Memory B cell (primary cell): Measurements from ENCODE around the gene TXNDC11.

Experiments used
- ATAC-seq: fragments of 150-1000 bp; cut with Tn5 transposase; 2 replicates; pipeline ENCODE4 v1.10.0; 2021; ENCODE audit warnings: low read depth, mild to moderate bottlenecking, moderate library complexity
- DNase-seq, 2 donors: peaks; one replicate each; pipeline ENCODE4 v3.0.0; 2022; ENCODE audit warnings: low spot score in 2 of 2
- H3K27ac Mint-ChIP-seq: one replicate; pipeline ENCODE4 v1.8.0; 2022; ENCODE audit warnings: mild to moderate bottlenecking, moderate library complexity, mixed read lengths
- H3K27me3 Mint-ChIP-seq: one replicate; pipeline ENCODE4 v1.8.0; 2022; ENCODE audit warnings: mixed read lengths
- H3K36me3 Mint-ChIP-seq: one replicate; pipeline ENCODE4 v1.8.0; 2022; ENCODE audit warnings: mild to moderate bottlenecking, mixed read lengths
- H3K4me1 Mint-ChIP-seq: one replicate; pipeline ENCODE4 v1.8.0; 2022; ENCODE audit warnings: mixed read lengths
- H3K4me3 Mint-ChIP-seq: one replicate; pipeline ENCODE4 v1.8.0; 2022; ENCODE audit warnings: mild to moderate bottlenecking, moderate library complexity, mixed read lengths
- H3K9me3 Mint-ChIP-seq: one replicate; pipeline ENCODE4 v1.8.0; 2022; ENCODE audit warnings: mixed read lengths

Gene TXNDC11

DNA sequence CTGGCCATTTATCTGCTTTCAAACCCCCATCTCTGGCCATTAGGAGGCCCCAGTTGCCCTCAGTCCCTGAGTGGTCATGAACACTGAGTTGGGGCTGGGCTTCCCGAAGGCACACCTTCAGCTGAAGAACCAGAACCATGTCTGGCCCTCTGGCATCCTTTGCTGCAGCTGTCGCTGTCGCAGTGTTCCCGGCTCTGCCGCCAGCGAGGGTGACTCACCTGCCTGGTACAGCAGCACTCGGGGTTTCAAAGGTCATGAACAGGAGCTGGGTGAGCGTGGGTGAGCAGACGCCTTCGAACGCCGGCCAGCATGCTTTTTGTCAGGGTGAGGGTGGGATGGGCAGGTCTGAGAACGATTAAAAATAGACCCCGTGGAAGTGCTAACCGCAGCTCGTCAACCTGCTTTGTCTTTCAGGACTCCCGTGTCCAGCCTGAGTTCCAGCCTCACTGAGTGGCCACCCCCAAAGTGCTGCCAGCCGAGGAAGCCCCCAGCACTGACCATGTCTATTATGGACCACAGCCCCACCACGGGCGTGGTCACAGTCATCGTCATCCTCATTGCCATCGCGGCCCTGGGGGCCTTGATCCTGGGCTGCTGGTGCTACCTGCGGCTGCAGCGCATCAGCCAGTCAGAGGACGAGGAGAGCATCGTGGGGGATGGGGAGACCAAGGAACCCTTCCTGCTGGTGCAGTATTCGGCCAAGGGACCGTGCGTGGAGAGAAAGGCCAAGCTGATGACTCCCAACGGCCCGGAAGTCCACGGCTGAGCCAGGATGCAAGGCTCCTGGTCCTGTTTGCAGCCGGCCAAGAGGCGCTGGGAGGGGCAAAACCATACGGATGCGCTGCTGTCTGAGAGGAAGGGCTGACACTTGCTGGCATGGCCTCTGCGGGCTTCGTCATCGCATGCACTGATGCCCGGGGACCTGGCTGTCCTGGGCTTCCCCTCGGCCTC, 66.8 kb downstream of the TXNDC11 start:
- H3K9me3 Mint-ChIP-seq = no peaks in the 10 kb centered on the region
- DNase-seq = no peak
- peaks cover 80% of the 10 kb centered on the region for H3K4me1 Mint-ChIP-seq
- H3K36me3 Mint-ChIP-seq = peaks cover 13% of the 10 kb centered on the region
- no peak overlapping the region for H3K27ac Mint-ChIP-seq
- H3K4me3 Mint-ChIP-seq = no peak overlapping the region
- no peaks in the 10 kb centered on the region for H3K27me3 Mint-ChIP-seq
- no peak for ATAC-seq

DNA sequence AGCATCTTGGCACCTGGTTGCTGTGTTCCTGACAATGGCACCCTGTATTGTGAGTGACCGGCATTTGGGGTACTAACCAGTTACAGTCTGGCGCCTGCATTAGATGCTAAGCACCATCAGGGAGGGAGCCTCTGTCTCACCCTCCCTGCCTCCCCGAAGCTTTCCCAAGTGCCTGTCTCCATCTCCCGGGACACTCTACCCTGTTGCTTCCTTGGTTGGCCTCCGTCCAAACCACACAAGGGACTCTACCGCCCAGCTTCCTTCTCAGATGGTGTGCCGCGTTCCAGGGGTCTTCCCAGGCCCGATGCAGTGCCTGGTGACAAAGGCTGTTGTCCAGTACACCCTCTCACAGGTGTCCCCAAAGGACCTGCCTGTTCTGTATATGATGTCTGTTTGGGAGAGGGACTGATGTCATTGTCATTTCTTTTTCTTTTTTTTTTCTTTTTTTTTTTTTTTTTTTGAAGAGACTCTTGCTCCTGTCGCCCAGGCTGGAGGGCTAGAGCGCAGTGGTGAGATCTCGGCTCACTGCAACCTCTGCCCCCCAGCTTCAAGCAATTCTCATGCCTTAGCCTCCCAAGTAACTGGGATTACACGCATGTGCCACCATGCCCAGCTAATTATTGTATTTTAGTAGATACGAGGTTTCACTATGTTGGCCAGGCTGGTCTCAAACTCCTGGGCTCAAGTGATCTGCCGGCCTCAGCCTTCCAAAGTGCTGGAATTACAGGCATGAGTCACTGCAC, 67.7 kb downstream of the TXNDC11 start:
- DNase-seq (no peak), ATAC-seq (no peak)
- peaks cover 80% of the 10 kb centered on the region for H3K4me1 Mint-ChIP-seq
- H3K4me3 Mint-ChIP-seq = peak overlapping the region; percentile 58
- H3K36me3 Mint-ChIP-seq = peaks cover 17% of the 10 kb centered on the region
- no peaks in the 10 kb centered on the region for H3K9me3 Mint-ChIP-seq
- no peaks in the 10 kb centered on the region for H3K27me3 Mint-ChIP-seq
- no peak overlapping the region for H3K27ac Mint-ChIP-seq

DNA sequence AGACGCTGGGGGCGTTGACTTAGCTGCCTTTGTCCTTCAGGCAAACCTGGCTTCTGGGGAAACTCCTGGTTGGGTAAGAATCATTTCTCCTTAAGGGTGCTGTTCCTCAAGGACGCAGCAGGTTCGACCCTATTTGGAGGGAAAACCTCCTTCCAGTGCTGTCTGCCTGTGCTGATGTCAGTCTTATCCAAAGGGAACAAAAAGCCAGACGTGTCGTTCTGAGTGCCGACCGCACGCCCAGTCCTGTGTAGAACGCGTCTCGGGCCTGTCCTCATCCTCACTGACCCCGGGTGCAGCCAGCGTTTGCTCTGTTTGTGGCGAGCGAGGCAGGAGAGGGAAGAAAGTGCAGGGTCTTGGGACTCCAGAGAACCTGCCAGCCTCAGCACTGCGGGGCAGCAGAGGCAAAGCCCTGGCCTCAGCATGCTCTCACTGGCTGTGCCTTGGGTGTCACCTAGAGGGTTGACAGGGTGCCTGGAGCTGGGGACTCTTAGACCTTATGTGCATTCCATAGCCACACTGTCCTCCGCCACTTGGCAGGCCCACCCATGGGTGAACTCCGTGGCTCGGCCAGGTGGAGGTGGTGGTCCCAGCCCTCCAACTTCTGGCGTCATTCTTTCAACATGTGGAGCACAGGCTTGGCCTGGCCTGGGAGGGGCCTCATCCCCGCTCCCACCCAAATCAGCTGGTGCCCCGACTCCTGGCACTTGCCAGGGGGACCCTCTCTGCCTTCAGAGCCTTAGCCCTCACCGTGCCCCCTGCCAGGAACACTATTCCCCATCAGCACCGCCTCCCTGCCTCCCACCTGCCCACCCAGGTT, 68.4 kb downstream of the TXNDC11 start:
- H3K4me3 Mint-ChIP-seq = peak overlapping the region; percentile 58
- H3K4me1 Mint-ChIP-seq = peaks cover 74% of the 10 kb centered on the region
- H3K27me3 Mint-ChIP-seq = no peaks in the 10 kb centered on the region
- H3K36me3 Mint-ChIP-seq = peaks cover 17% of the 10 kb centered on the region
- H3K27ac Mint-ChIP-seq = no peak overlapping the region
- no peak for DNase-seq
- no peak for ATAC-seq
- H3K9me3 Mint-ChIP-seq = no peaks in the 10 kb centered on the region

DNA sequence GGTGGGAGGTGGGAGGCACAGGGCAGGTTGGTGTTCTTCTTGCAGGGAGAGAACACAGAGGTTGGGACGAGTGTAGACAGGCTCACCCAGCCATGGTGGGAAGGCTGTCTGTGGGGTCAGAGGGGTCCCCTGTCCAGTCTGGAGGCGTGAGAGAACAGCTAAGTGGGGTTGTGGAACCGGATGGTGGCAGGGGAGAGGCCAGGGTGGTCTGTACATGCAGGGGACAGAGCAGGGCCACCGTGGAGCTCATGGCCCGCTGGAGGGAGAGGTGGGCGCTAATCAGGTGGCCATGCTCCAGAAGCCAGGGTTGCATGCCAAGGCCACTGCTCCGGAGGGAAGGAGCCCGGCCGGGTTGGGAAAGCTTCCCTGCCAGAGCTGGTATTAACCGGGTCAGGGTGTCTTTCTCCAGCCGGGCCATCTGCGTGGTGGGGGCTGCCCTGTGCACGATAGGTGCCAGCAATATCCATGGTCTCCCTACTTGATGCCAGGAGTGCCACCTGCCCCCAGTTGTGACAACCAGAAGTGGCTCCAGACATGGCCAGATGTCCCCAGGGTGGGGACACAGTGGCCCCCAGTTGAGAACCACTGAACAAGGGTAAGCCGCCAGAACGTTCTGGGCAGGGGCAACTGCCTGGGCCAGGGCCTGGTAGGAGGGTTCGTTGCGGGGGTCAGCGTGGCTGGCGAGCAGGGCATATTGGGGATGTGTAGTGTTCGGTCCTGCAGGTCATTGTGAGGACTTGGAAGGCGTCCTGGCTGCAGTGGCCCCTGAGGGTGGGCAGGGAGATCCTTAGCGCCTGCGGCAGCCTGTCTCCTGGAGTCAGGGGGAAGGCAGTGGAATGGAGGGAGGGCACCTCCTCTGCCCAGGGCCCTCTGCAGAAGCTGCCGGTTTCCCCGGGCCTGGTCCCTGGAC, 69.3 kb downstream of the TXNDC11 start:
- no peaks in the 10 kb centered on the region for H3K9me3 Mint-ChIP-seq
- H3K27me3 Mint-ChIP-seq = no peaks in the 10 kb centered on the region
- peak overlapping the region; percentile 88 for H3K4me3 Mint-ChIP-seq
- no peak for ATAC-seq
- peak overlapping the region; percentile 96 for H3K27ac Mint-ChIP-seq
- H3K36me3 Mint-ChIP-seq = peaks cover 15% of the 10 kb centered on the region
- DNase-seq = no peak
- H3K4me1 Mint-ChIP-seq = peaks cover 72% of the 10 kb centered on the region

DNA sequence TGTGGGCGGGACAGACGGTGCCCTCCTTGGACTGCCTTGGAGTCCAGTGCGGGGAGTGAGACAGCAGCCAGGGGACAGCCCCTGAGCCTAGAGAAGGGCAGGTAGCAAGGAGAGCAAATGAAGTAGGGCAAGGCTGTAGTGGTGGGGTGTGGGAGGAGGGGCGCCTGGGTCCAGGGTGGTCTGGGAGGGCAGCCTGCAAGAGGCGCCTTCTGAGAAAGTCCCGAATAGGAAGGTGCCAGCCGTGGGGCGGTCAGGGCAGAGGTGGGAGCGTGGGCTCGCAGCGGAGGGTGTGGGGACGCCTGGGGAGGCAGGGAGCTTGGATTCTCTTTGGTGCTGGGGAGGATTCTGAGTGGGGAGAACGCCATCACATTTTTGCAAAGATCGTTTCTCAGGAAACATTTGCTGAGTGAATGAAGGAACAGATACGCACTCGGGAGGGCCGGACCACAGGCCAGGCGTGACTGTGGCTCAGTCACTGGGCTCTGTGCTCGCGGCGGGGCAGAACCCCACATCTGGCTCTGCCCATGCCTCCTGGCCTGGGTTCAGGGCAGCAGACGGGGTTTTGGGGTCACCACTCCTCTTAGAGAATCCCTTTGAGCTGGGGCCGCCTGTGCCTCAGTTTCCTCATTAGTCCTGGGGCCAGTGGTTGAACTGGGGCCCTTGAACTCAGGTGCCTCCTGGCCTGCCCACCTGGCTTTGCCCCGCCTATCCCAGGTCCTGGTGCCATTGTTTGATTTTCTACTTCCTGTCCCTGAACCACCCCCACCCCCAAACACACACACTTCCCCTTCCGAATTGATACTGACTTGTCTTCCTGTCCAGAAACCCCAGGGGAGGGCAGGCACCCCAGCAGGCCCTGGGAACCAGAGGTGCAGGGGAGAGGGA, 70.2 kb downstream of the TXNDC11 start:
- Mint-ChIP-seq H3K9me3 (no peaks in the 10 kb centered on the region), H3K27ac (peak overlapping the region; percentile 96), H3K4me3 (peak overlapping the region; percentile 88), H3K36me3 (peaks cover 14% of the 10 kb centered on the region), H3K4me1 (peaks cover 63% of the 10 kb centered on the region), H3K27me3 (no peaks in the 10 kb centered on the region)
- ATAC-seq (peak; percentile 45), DNase-seq (peak; percentile 44 to 57)

DNA sequence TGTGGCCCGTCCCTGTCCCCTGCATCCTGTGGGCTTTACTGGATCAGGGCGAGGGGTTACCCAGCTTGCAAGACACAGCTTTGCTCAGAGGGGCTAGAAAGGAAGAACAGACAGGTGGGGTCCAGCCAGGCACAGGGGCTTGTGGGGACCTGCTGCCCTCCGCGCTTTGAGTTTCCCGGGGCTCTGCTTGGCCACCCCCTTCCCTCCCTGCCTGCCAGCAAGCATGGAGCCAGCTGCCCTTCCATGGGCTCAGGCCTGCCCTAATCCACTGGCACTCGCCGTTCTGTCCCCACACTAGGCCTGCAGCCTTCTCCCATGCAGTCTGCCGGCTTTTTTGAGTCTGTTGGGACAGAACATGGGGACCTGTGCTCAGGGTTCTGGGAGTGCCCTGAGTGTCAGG, 71.0 kb downstream of the TXNDC11 start:
- Mint-ChIP-seq H3K4me3 (peak overlapping the region; percentile 88), H3K9me3 (no peaks in the 10 kb centered on the region), H3K4me1 (peaks cover 58% of the 10 kb centered on the region), H3K27ac (peak overlapping the region; percentile 96), H3K36me3 (peaks cover 12% of the 10 kb centered on the region), H3K27me3 (no peaks in the 10 kb centered on the region)
- DNase-seq = no peak
- no peak for ATAC-seq

DNA sequence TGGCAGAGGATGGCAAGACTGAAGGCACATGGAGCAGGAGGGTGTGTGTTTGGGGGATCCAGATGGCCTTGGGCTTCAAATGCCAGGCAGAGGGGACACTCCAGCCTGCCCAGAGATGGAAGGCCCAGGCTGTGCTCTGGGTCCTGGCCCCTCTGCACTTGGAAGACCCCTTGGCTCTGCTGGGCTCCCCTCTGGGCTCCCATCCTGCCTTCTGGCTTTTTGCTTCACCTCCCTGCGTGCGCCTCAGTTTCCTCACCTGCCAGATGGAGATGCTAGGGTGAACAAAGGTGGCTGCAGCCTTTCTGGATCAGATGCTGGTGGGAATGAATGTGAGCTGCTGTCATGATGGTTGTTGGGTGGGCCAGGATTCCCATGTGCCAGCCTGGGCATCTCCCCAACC, 71.4 kb downstream of the TXNDC11 start:
- Mint-ChIP-seq H3K9me3 (no peaks in the 10 kb centered on the region), H3K27me3 (no peaks in the 10 kb centered on the region), H3K27ac (peak overlapping the region; percentile 96), H3K36me3 (peaks cover 12% of the 10 kb centered on the region), H3K4me1 (peaks cover 55% of the 10 kb centered on the region), H3K4me3 (peak overlapping the region; percentile 88)
- ATAC-seq (no peak), DNase-seq (no peak)

DNA sequence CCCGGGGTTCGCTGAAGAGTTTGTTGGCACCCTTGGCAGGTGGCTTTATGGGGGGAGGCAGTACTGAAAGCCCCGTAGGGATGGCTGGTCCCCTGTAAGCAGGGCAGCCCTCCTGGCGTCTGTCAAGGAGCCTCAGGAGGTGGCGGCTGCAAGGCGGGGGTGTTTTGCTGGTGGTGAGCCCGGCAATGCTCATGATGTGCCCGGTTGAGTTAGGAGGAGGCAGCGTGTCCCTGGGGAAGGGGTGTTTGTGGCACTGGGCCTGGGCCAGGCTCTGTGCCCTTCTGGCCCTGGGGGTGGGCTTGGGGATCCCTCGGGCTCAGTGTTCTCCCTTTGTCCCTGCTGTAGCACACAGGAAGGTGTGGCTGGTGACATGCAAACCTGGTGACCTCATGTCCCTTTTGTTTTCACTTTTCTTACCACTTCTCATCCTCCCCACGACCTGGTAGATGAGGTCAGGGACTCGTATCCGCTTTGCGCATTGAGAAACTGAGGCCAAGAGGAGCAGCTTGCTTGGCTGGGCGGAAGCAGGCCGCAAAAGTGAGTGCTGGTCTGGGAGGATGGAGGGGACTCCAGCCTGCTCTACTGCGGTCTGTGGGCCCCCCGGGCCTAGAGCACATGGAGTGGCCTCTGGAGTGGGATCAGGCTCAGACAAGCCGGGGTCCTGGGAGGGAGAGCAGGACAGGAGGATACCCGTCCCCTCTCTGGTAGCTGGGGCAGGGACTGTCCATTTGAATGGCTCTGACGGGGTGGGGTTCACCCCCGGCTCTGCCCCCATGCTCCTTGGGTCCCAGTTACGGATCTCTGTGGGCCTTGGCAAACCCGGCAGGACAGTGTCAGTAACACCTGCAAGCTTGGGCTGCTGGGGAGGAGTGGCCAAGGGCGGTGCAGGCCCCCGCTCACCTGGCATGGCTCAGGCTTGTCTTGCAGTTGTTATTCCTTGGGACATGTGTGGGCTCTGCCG, 72.2 kb downstream of the TXNDC11 start:
- Mint-ChIP-seq H3K4me3 (peak overlapping the region; percentile 88), H3K27ac (peak overlapping the region; percentile 96), H3K4me1 (peaks cover 56% of the 10 kb centered on the region), H3K27me3 (no peaks in the 10 kb centered on the region), H3K36me3 (peaks cover 9% of the 10 kb centered on the region), H3K9me3 (no peaks in the 10 kb centered on the region)
- DNase-seq (peak in 1 of 2 donors; percentile 38), ATAC-seq (peak; percentile 28)

DNA sequence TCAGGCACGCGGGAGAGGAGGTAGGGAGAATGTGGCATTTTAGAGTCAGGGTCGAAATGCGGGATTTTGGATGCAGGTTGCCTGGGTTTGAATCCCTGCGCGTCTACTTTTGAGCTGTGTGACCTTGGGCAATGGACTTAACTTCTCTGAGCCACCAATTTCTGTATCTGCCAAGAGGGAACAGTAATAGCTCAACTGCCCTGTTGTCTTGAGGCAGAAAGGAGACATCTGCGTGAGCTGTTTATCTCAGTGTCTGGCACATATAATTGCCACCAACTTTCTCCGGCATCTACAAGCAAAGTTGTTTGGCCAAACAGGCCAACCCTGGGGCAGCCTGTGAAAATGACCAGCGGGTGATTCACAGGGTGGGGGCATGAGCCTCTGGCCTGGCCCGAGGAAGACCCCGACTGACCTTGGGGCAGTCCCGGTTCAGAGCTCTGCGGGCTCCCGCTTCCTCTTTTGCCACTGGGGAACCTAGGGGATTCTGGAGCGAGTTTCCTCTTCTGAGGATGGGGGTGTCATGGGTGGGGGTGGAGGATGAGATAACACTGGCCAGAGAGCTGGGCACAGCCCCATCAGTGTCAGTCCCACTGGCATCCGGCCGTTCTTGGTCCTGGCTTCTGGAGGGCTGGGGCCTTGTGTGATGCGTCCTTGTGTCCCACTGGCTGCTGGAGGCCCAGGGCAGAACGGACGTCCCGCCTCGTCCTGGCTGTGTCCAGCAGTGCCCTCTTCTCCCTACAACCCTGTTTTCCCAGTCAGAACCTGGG, 73.1 kb downstream of the TXNDC11 start:
- Mint-ChIP-seq H3K36me3 (peaks cover 7% of the 10 kb centered on the region), H3K4me3 (peak overlapping the region; percentile 88), H3K9me3 (no peaks in the 10 kb centered on the region), H3K27ac (peak overlapping the region; percentile 96), H3K4me1 (peaks cover 58% of the 10 kb centered on the region), H3K27me3 (no peaks in the 10 kb centered on the region)
- peak in 1 of 2 donors; percentile 56 for DNase-seq
- ATAC-seq = peak; percentile 24

DNA sequence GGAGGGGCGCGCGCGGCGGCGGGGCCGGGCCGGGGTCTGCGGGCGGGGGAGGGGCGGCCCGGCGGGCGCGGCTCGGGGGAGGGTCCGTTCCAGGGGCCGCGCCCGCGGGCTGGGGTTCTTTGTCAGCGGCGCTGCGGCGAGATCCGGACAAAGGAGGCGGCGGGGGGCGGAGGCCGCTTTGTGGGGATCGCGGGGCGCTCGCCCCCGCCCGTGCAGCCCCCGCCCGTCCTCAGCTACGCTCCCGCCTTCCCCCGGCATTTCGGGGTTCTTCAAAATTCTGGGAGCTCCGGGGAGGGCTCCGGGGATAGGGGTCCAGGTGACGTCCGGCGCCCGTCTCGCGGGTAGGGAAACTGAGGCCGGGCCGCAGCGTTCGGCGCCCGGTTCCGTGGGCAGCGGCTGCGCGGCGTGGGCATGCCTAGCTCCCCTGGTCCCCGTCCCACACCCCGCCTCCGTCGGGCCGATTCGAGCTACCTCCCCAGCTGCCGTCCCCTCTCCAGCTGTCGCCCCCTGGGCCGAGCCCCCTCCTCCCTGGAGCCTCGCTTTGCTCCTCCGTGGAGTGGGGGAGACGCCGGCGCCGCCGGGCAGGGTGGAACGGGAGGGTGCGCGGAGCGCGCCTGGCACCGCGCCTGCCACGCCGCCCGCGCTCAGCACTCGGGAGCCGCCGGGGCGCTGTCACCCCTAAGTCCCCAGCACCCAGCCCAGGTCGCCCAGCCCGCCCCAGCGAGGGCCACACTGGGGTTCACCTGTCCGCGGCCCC, 73.9 kb downstream of the TXNDC11 start:
- Mint-ChIP-seq H3K27me3 (no peaks in the 10 kb centered on the region), H3K4me3 (peak overlapping the region; percentile 88), H3K36me3 (peaks cover 7% of the 10 kb centered on the region), H3K4me1 (peaks cover 58% of the 10 kb centered on the region), H3K9me3 (no peaks in the 10 kb centered on the region), H3K27ac (peak overlapping the region; percentile 96)
- ATAC-seq (no peak), DNase-seq (peak in 1 of 2 donors; percentile 60)
